GM12875 (cell line): ENCODE data around the gene FRMD4A.
"Not testable (repeated sequence)": the region's sequence is repeated elsewhere in the genome, so short reads cannot be mapped to it uniquely, and the experiment has no call there.

Experiments
- H3K4me3 ChIP-seq: one replicate; pipeline ENCODE4 v1.5.1; 2011; ENCODE audit warnings: low read depth, low read length, control low read depth
- TF ChIP-seq, protein P1 (sequence below): IDR thresholded peaks from 2 replicates; pipeline ENCODE4 v1.5.1; 2011; ENCODE audit warnings: low read depth, mild to moderate bottlenecking, control low read depth, inconsistent platforms, low read length, moderate library complexity, borderline replicate concordance; ENCODE audit not compliant: insufficient read depth

FRMD4A gene

DNA sequence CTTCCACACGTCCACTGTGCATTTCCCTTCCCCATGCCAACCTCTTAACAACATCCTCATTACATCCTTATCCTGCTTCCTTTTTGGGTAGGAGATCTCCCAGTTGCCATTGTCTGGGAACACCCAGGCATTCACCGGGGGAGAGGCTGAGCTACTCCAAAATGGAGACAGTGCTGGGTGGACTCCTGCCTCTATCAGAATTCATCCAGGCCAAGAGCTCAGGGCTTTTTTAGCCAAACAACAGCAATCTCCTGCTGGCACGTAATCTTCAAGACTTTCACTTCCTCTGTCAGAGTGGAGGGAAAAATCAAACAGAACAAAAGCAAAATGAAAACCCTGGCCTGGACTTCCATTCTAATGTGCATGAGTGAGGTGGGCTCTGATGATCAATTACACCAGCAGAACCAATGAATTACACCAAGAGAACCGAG, 499.0 kb downstream of the FRMD4A start:
- no peak overlapping the region for H3K4me3 ChIP-seq
- TF ChIP-seq, protein P1, sequence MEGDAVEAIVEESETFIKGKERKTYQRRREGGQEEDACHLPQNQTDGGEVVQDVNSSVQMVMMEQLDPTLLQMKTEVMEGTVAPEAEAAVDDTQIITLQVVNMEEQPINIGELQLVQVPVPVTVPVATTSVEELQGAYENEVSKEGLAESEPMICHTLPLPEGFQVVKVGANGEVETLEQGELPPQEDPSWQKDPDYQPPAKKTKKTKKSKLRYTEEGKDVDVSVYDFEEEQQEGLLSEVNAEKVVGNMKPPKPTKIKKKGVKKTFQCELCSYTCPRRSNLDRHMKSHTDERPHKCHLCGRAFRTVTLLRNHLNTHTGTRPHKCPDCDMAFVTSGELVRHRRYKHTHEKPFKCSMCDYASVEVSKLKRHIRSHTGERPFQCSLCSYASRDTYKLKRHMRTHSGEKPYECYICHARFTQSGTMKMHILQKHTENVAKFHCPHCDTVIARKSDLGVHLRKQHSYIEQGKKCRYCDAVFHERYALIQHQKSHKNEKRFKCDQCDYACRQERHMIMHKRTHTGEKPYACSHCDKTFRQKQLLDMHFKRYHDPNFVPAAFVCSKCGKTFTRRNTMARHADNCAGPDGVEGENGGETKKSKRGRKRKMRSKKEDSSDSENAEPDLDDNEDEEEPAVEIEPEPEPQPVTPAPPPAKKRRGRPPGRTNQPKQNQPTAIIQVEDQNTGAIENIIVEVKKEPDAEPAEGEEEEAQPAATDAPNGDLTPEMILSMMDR: no peak

DNA sequence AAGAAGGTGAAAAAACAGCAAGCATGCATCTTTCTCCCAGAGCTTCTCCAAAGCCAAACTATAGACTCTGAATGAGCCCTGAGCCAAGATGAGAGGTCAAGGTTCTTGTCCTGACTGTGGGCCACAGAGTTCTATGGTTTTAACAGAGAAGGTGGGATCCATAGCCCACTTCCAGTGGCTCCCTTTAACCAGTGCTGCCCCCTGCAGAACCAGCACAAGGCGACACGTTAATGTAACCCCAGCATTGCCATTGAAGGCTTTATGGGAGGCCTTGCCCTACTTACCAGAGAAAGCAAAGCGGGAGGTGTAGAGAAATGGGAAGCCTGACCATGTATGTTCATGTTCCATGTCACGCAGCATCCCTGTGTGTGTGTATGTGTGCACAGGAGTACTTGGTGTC, 500.3 kb downstream of the FRMD4A start:
- TF ChIP-seq, protein P1: no peak
- H3K4me3 ChIP-seq: no peak overlapping the region

DNA sequence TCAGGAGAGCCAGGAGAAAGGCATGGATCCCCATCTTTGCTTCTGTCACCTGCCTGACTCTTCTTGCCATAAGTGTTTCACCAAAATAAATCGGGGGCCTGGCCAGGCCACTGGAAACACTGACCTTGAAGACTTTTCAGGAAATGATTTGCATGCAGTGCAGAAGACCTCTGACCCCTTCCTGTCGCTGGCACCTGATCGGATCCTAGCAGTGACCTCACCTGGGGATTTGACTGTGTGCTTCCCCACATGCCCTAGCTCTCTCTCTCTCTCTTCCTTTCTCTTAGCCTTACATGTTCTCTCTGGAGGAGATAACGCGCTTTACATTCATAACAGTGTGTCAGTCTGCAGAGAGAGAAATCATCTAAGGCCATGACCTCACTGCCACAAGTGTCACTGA, 500.9 kb downstream of the FRMD4A start:
- H3K4me3 ChIP-seq: no peak overlapping the region
- TF ChIP-seq, protein P1: no peak

DNA sequence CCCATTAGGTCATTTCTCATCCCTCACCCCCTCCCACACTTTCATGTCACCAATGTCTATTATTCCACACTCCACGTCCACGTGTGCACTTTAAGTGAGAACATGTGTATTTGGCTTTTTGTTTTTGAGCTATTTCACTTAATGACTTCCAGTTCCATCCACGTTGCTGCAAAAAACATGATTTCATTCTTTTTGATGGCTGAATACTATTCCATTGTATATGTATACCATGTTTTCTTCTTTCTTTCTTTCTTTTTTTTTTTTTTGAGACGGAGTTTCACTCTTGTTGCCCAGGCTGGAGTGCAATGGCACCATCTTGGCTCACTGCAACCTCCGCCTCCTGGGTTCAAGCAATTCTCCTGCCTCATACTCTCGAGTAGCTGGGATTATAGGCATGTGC, 502.4 kb downstream of the FRMD4A start:
- H3K4me3 ChIP-seq: not testable (repeated sequence)

DNA sequence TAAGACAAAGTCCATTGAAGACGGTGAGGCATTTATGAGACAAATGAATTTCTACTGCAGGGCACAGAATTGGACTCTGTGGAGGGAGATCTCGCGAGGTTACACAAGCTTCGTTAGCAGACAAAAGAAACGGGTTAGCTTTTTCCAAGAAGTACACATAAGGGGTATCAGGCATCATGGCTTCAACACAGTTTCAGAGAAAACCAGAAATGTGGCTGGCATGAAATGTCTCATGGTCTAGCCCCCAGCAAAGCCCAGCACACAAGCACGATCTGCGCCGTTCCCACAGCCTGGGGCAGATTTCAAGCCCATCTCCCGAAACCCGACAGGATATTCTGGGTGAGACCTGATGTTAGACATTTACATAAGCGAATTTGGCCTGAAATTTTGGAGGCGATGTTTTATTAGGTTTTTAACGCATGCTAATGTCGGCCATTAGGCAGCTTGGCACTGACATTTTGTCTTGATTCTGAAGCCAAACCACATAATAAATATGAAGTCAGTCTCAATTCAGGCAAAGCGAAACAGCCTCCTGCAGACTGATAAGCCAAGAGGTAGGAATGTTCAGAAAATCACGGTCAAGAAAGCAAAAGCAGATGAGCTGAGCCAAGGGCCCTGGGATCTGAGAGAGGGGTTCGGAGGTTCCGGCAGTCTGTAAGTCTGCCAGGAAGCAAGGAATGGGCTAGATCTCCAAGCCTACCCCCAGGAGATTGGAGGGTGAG, 503.5 kb downstream of the FRMD4A start:
- TF ChIP-seq, protein P1: no peak
- no peak overlapping the region for H3K4me3 ChIP-seq

DNA sequence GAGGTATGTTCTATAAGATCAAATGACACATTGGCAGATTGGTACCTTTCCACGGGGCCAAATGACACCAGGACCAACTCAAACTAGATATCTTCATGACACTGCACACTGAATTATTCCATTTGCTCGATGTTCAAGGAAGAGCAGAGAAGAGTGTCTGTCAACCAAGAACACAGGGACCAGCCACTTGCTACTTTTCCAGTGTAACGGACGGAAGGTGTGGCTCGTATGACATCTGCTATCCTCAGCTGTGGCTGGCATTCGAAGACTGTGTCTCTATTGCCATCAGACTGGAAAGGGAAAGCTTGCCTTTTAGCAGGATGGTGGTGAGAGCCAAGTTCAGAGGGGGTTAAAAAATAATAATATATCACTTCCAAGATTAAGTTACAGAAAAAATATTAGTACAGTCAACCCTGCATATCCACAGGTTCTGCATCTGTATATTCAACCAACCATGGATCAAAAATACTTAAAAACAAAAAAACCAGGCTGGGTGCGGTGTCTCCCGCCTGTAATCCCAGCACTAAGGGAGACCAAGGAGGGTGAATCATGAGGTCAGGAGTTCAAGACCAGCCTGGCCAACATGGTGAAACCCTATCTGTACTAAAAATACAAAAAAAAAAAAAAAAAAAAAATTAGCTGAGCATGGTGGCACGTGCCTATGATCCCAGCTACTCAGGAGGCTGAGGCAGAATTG, 506.9 kb downstream of the FRMD4A start:
- TF ChIP-seq, protein P1: no peak
- no peak overlapping the region for H3K4me3 ChIP-seq

DNA sequence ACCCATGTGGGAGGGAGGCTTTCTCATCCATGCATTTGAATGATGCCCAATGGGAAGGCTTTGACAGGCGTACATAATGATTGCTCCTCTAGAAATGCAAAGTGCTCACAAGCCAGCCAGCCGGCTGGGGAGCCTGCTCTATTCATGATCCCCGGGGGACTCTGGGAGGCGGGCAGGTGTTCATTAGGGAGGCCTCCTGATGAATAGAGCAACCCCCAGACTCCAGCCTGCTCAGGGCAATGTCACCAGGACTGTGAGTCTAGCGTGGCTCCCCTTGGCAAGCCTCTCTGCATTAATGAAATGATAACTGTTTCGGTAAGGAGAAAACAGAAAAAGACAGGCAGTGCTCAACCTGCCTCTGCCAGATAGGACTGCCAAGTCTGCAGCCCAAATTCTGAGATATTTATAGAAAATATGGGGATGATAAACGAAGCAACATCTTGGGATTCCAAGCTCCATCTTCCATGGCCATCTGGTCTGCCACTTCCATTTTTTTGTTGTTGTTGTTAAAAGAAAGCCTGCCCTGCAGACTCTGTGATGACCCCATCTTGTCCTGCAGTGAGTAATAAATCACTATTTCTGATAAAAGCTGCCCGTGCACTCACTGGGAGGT, 507.5 kb downstream of the FRMD4A start:
- TF ChIP-seq, protein P1: no peak
- H3K4me3 ChIP-seq: no peak overlapping the region
